GM19025 (cell line): Measurements from ENCODE around the gene SDK2.
"Not testable (repeated sequence)": the region's sequence is repeated elsewhere in the genome, so short reads cannot be mapped to it uniquely, and the experiment has no call there.

Experiments used
- ATAC-seq: cut with Tn5 transposase; IDR thresholded peaks from one replicate; pipeline ENCODE4 v1.9.1; 2021; ENCODE audit warnings: mild to moderate bottlenecking, low read depth, moderate library complexity; ENCODE audit not compliant: unreplicated experiment

Gene SDK2

DNA sequence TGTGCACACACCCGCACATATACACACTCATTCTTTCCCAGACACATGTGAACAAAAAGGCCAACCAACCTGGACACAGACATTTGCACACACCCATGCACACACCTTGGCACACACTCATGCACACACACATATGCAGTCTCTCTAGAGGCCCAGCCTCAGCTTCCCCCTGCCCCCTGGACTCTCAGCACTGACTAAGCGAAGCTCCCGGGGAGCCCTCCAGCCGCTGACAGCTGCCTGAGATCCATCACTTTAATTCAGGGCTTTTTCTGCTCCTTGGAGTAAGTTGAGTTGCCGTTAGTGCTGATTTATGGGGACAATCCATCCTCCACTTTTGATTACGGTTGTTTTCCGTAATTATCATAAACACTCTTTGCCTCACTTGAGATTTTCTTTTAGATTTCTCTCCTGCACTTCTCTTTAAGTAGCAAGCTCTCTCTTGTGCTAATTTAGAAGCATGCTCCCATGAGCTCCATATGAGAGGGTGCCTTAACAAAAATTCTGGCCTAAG, 173.9 kb downstream of the SDK2 start:
- ATAC-seq, result no peak

DNA sequence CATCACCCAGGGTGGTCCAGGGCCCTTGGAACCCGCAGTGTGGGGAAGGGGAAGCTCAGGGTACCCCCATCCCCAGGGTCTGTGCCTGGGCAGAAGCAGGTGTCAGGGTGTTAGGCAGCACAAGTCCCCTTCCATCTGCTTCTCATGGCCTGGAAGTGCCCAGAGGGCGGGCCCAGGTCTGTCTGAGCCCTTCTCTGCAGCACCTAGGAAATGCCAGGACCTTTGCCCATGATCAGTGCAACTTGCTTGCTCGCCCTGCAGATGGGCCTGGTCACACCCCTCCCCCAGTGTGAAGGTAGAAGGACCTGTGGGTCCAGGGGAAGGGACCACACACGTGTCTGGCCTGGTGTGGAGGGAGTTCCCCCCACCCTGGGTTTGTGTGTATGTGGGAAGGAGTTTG, 174.9 kb downstream of the SDK2 start:
- no peak for ATAC-seq

DNA sequence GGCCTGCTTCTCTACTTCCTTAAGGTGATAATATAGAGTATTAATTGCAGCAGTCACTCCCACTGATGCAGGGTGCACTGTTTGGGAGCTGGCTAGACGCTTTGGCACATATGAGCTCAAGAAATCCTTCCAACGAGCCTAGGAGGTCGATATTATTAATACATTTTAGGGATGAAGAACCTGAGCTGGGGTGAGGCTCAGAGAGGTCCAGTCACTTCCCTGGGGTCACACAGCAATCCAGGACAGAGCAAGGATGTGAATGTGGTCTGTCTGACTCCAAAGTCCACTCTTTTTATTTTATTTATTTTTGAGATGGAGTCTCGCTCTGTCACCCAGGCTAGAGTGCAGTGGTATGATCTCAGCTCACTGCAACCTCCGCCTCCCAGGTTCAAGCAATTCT, 176.0 kb downstream of the SDK2 start:
- no peak for ATAC-seq

DNA sequence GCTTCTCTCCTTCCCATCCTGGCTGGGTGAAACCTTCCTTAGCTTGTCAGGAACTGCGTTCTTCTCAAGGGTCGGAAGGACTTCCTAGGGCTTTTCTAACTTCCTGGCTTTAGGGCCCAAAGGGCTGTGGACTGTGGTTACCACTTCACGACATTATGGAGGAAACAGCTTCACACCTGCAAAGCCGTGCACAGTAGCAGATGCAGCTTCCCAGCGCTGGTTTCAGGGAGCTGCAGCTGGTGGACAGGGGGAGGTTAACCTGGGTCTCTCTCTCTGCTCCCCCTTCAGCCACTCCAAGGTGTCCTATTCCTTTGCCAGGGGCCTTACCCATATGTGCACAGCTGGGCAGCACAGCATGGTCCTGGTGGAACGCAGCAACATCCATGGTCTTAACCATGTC, 176.6 kb downstream of the SDK2 start:
- no peak for ATAC-seq

GRCh38 chr17:73466704-73467433, 177.4 kb downstream of the SDK2 start:
- no peak for ATAC-seq

DNA sequence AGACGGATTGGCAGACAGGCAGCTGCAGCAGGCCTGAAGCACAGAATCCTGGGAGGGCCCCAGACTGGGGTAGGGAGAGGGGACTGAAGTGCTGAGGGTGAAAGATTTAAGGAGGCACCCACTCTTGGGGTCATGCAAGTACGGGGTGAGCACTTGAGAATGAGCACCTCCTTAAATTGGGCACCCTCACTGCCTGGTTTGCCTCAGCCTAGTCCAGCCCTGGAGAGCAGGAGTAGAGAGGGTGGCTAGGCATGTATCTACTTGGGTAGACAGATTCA, 178.4 kb downstream of the SDK2 start:
- no peak for ATAC-seq

DNA sequence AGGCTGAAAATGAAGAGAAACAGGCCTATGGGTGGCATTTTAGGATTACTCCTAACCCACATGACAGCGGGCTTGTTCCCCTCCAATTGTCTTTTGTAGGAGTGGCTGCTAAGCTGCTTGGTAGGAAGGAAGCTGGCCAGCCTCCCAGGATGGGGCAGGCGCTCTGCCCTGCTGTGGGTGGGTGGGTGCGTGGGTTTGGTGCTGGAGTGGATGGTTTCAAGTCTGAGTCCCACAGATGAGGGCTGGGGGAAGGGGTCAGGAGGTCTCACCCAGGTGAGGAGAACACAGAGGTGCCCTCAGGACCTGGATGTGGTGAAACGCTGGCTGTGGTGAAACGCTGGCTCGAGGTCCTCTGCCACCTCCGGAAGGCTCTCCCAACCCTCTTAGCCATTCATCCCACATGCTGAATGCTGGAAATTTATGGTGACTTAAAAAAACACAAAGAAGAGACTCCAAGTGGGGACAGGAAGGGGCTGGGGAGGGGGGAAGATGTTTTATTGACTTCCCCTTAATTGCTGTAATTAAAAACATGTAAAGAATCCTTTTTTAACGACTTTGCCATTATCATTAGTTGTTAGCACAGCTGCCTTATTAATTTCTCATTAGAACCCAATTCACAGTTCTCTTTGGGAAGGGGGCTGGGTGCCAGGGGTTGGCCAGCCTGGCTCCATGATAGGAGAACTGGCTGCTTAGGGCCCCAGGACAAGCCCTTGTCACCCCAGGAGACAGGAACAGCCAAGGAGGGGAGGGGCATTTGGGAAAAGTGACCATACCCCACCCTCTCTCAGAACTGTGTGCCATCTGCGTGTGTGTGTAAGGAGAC, 178.9 kb downstream of the SDK2 start:
- ATAC-seq, result no peak

- no peak for ATAC-seq
Observed at GRCh38 chr17:73464447-73464846, 179.8 kb downstream of the SDK2 start.

GRCh38 chr17:73463821-73464220, 180.4 kb downstream of the SDK2 start:
- no peak for ATAC-seq

- no peak for ATAC-seq
Observed at GRCh38 chr17:73462823-73463222, 181.4 kb downstream of the SDK2 start.

DNA sequence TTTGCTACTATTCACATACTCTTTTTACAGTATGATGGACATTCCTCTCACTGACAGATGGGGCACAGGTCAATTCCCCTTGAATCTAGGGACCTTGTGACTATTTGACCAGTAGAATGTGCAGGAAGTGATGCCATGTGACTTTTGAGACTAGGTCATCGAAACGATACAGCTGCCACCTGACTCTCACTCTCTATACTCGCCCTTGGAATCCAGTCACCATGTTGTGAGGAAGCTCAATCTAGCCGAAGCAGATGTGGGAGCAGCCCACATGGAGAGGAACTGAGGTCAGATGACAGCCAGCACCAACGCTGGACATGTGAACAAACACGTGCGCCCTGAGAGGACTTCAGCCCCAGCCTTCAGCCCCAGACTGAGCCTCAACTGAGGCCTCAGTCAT, 184.3 kb downstream of the SDK2 start:
- no peak for ATAC-seq

DNA sequence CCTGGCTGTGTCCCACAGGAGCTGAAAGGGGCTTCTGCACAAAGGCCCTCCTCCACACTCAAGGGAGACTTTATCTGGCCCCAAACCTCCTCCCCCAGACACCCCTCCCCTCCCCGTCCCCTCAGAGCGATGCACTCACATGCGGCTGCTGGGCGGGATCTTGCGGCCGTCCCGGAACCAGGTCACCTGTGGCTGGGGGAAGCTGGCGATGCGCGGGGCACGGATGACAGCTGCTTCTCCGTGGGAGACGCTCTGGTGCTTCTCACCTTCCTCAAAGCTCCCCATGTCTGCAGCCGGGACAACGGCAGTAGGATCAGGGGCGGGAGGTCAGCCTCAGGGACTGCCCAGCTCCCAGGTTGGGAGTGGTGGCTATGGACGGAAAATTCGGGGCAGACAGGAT, 188.5 kb downstream of the SDK2 start:
- ATAC-seq, result no peak

- ATAC-seq, result no peak
Observed at GRCh38 chr17:73455050-73455687, 189.1 kb downstream of the SDK2 start.

- not testable (repeated sequence) for ATAC-seq
Observed at GRCh38 chr17:73453494-73453893, 190.8 kb downstream of the SDK2 start.

DNA sequence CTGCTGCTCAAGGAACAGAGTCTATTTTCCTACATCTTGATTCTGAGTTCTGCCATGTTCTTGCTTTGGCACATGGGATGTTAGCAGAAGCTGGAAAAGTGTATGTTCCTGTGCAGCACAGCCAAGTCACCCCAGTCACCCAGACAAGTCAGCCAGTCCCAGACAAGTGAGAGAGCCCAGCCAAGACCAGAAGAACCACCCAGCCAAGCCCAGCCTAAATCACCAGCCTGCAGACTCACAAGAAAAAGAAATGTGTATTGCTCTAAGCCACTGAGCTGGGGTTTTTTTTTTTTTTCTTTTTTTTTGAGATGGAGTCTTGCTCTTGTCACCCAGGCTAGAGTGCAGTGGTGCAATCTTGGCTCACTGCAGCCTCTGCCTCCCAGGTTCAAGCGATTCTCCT, 191.2 kb downstream of the SDK2 start:
- no peak for ATAC-seq

DNA sequence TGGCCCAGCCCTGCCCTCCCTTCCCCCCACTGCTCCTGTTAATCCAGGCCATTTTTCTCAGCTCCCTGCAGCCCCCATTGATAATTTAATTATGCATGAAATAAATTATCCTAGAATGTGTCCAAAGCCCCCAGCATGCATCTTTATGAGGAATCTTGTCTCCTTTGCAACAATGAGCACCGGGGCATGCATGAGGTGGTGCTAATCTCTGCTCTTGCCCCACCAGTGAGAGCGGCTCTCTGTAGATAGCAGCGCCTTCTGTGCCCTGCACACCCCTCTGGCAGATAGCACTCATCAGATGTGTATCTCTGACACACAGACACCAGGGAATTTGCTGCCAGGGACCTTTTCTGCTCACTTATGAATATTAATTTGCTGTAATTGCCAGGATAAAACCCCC, 192.2 kb downstream of the SDK2 start:
- no peak for ATAC-seq

GRCh38 chr17:73447319-73447718, 196.9 kb downstream of the SDK2 start:
- ATAC-seq, result no peak

- no peak for ATAC-seq
Observed at GRCh38 chr17:73446617-73447016, 197.6 kb downstream of the SDK2 start.

DNA sequence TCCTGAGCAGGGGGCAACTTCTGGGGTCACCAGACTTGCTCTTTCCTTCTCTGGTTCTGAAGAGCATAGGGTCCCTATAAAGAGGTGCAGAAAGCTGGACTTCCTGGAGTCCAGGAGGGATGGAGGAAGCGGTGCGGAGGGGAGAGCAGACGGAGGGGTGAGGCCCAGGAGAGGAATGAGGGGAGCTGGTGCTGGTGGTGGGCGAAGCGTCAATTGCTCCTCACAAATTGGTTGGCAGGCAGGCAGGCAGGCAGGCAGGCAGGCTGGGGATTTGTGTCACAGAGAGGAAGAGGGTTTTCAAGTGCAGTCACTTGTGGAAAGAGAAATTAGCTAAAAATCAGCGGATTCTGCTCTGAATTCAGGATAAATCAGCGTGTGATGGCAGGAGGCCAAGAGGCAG, 198.8 kb downstream of the SDK2 start:
- no peak for ATAC-seq

DNA sequence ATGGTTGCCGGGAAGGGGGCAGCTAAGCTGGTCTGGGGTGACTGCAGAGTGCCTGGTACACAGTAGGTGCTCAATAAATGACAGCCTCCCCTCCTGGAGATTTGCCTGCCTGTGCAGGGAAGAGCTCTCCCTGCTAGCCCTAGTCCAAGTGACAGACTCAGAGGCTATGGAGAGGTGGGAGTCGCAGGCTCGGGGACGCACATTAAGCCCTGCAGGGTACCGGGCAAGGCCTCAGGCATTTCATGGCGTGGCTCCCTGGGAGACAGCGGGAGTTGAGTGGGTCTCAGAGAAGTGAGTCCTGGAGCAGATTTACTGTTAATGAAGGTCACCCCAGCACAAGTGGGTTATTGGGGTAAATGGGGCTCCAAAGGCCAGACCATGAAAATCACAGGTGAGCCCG, 200.2 kb downstream of the SDK2 start:
- ATAC-seq, result no peak

DNA sequence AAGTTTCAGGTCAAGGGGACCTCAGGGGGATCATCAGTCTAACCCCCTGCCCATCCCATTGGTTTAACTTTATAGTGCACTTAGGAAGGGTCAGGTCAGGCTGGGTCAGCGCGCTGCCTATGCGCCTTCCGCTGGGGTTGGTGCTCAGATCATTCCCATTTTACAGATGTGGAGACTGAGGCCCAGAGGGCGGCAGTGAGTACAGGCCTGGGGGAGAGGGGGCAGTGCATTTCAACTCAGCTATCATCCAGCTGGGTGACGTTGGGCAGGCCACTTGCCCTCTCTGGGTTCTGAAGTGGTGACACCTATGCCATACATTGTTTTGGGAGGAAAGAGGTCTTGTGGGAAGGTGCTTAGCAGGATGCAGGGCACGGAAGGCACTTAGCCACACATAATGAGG, 204.6 kb downstream of the SDK2 start:
- no peak for ATAC-seq

DNA sequence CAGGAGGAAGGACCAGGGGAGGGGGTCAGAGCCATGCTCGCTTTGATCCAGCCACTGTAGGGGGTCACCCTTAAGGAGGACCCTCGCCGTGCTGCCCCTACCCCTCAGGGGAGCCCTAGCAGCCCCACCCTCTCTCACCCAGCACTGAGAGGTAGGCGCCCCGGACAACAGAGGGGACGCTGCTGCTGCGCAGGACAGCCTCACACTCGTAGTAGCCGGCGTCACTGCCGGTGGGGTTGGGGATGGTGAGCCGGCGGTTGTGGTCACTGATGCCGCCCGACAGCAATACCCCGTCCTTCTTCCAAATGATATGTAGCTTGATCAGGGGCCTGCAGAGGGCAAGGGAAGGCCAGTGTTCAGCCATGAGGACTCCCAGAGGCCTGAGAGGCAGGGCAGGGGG, 206.4 kb downstream of the SDK2 start:
- ATAC-seq, result no peak
